Activated CD8-positive, alpha-beta T cell treated with anti-CD3 and anti-CD28 coated beads for 36 hours (primary cell): ENCODE measurements around the gene LTB. TPM values are rescaled to one million over a fixed set of nuclear protein-coding genes. Genes with fewer than 3 reads are reported as not detected.

Experiments used
- ATAC-seq: fragments of 200-7000 bp; cut with Tn5 transposase; one replicate; pipeline ENCODE4 v1.10.0; 2021; ENCODE audit warnings: mild to moderate bottlenecking, moderate library complexity
- CTCF ChIA-PET: fragments of 350-600 bp; sonication (Branson Sonifier 250); formaldehyde crosslinking; loops from one replicate; lab custom pipeline; 2021; ENCODE audit warnings: antibody characterized with exemption; lab: Charles Lee
- POLR2A ChIA-PET: fragments of 350-600 bp; sonication (Branson Sonifier 250); formaldehyde crosslinking; loops from one replicate; lab custom pipeline; 2021; ENCODE audit warnings: antibody characterized with exemption; lab: Charles Lee
- DNase-seq: peaks from one replicate; pipeline ENCODE4 v3.0.0-alpha.2; 2020
- H3K27ac Mint-ChIP-seq: one replicate; pipeline ENCODE4 v1.8.0; 2021; ENCODE audit warnings: mild to moderate bottlenecking, mixed read lengths
- H3K27me3 Mint-ChIP-seq: one replicate; pipeline ENCODE4 v1.8.0; 2021; ENCODE audit warnings: mixed read lengths
- H3K36me3 Mint-ChIP-seq: one replicate; pipeline ENCODE4 v1.8.0; 2021; ENCODE audit warnings: low read depth, mixed read lengths
- H3K4me1 Mint-ChIP-seq: one replicate; pipeline ENCODE4 v1.8.0; 2021; ENCODE audit warnings: low read depth, mixed read lengths
- H3K4me3 Mint-ChIP-seq: one replicate; pipeline ENCODE4 v1.8.0; 2021; ENCODE audit warnings: mild to moderate bottlenecking, moderate library complexity, mixed read lengths
- H3K9me3 Mint-ChIP-seq: one replicate; pipeline ENCODE4 v1.8.0; 2021; ENCODE audit warnings: mixed read lengths
- intact Hi-C: fragments of 100-400 bp; cut with micrococcal nuclease; formaldehyde crosslinking; loops from one replicate; pipeline ENCODE4 v1.10.0; 2022
- total RNA-seq, 2 experiments: library from RNA; stranded (reverse); gene quantifications; one replicate each; pipeline ENCODE4 v1.2.3, GENCODE V29; 2021
- TF ChIP-seq, protein P1 (sequence below): fragments of 200-600 bp; IDR thresholded peaks from one replicate; pipeline ENCODE4 v1.8.0; 2022; ENCODE audit warnings: antibody characterized with exemption, mild to moderate bottlenecking

LTB gene
- total RNA-seq, 2 experiments from 2014 or later: 368 to 375 TPM

GRCh38 chr6:31586599-31587281 lies 4.5 kb upstream of the LTB start:
- Mint-ChIP-seq H3K4me1 (peaks cover 65% of the 10 kb centered on the region), H3K36me3 (peaks cover 30% of the 10 kb centered on the region), H3K4me3 (peak overlapping the region; percentile 76), H3K9me3 (no peaks in the 10 kb centered on the region), H3K27me3 (no peaks in the 10 kb centered on the region), H3K27ac (peak overlapping the region; percentile 96)
- TF ChIP-seq, protein P1, sequence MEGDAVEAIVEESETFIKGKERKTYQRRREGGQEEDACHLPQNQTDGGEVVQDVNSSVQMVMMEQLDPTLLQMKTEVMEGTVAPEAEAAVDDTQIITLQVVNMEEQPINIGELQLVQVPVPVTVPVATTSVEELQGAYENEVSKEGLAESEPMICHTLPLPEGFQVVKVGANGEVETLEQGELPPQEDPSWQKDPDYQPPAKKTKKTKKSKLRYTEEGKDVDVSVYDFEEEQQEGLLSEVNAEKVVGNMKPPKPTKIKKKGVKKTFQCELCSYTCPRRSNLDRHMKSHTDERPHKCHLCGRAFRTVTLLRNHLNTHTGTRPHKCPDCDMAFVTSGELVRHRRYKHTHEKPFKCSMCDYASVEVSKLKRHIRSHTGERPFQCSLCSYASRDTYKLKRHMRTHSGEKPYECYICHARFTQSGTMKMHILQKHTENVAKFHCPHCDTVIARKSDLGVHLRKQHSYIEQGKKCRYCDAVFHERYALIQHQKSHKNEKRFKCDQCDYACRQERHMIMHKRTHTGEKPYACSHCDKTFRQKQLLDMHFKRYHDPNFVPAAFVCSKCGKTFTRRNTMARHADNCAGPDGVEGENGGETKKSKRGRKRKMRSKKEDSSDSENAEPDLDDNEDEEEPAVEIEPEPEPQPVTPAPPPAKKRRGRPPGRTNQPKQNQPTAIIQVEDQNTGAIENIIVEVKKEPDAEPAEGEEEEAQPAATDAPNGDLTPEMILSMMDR: no peak
- peak; percentile 57 for DNase-seq
- ChIA-PET CTCF (interaction anchor here (1.4 to 56.2 kb wide), 3 partner anchors 5 to 92 kb away, joined by 3 to 2542 read pairs (median 2542); partner anchors contain the start of genes ATP6V1G2, DDX39B, LST1 and LTA), POLR2A (interaction anchor here (0.9 to 35.7 kb wide), 9 partner anchors 3 to 277 kb away, joined by 3 to 1181 read pairs (median 4); partner anchors contain the start of genes ATP6V1G2, DDX39B, GPANK1 and LST1)
- intact Hi-C loops: no loop called here
- ATAC-seq: peak; percentile 36

- Mint-ChIP-seq H3K4me1 (peaks cover 63% of the 10 kb centered on the region), H3K36me3 (peaks cover 38% of the 10 kb centered on the region), H3K27ac (peak within 1 kb of the TSS; percentile 96), H3K4me3 (peak within 1 kb of the TSS; percentile 76), H3K27me3 (no peaks in the 10 kb centered on the region), H3K9me3 (no peaks in the 10 kb centered on the region)
- intact Hi-C loops: no loop called here
- no peak for DNase-seq
- POLR2A ChIA-PET: interaction anchor here (0.8 to 35.7 kb wide), 5 partner anchors 2 to 45 kb away, joined by 3 to 1181 read pairs (median 26); partner anchors contain the start of genes DDX39B, LST1, LTA and LTB
- CTCF ChIA-PET: interaction anchor here (1.2 to 56.2 kb wide), 3 partner anchors 6 to 31 kb away, joined by 3 to 2542 read pairs (median 2542); partner anchors contain the start of genes ATP6V1G2, DDX39B, LST1 and LTA
- TF ChIP-seq, protein P1: no peak
- ATAC-seq: peak; percentile 14
Observed at GRCh38 chr6:31586008-31586407, 3.8 kb upstream of the LTB start, which contains the start of gene LST1. Gene LST1, plus strand, starts transcription at chr6:31586277. Its CDS starts 1,023 bp downstream, at chr6:31587300.

DNA sequence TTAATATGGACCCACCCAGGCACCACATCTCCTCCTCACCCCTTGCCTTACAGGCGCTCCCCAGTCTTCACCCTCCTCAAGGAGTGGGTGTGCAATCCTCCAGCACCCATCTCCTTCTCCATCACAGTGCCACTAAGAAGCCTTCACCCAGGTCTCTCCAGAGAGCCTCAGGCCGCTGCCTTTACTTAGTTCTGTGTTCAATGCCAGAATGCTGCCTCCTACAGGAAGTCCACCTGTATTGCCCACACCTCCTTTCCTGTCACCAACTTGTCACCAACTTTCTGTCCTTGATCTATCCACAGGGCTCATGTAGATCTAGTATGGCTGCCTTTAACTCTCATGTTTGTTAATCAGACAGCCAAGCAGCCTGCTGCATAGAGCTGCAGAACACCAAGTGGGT lies 3.3 kb upstream of the LTB start:
- DNase-seq (peak; percentile 74), ATAC-seq (peak; percentile 42)
- Mint-ChIP-seq H3K27ac (peak overlapping the region; percentile 96), H3K4me1 (peaks cover 61% of the 10 kb centered on the region), H3K36me3 (peaks cover 40% of the 10 kb centered on the region), H3K4me3 (peak overlapping the region; percentile 76), H3K9me3 (no peaks in the 10 kb centered on the region), H3K27me3 (no peaks in the 10 kb centered on the region)
- intact Hi-C loops: no loop called here
- TF ChIP-seq, protein P1: peak; percentile 74
- CTCF ChIA-PET: interaction anchor here (1.2 to 56.2 kb wide), 3 partner anchors 7 to 31 kb away, joined by 3 to 2542 read pairs (median 2542); partner anchors contain the start of genes ATP6V1G2, DDX39B, LST1 and LTA
- POLR2A ChIA-PET: interaction anchor here (0.8 to 35.7 kb wide), 6 partner anchors 2 to 44 kb away, joined by 3 to 1181 read pairs (median 16); partner anchors contain the start of genes DDX39B, LST1, LTA and LTB

GRCh38 chr6:31581434-31582229 lies 592 bp downstream of the LTB start:
- no peaks in the 10 kb centered on the region for H3K9me3 Mint-ChIP-seq
- TF ChIP-seq, protein P1: no peak
- H3K27ac Mint-ChIP-seq: peak overlapping the region; percentile 98
- H3K36me3 Mint-ChIP-seq: peaks cover 54% of the 10 kb centered on the region
- ATAC-seq (no peak), DNase-seq (no peak)
- ChIA-PET CTCF (interaction anchor here (1.5 to 56.2 kb wide), 4 partner anchors 10 to 58 kb away, joined by 3 to 2542 read pairs (median 1274); partner anchors contain the start of genes ATP6V1G2, DDX39B, LST1 and LTA), POLR2A (interaction anchor here (1.1 to 35.7 kb wide), 11 partner anchors 2 to 195 kb away, joined by 3 to 1181 read pairs (median 8); partner anchors contain the start of genes ATP6V1G2, DDX39B, LST1 and LTA)
- intact Hi-C loops: loop anchor here (1.0 to 5.0 kb wide), 2 partner anchors 16 to 34 kb away; partner anchors contain the start of genes ATP6V1G2 and NFKBIL1
- H3K4me1 Mint-ChIP-seq: peaks cover 54% of the 10 kb centered on the region
- H3K27me3 Mint-ChIP-seq: no peaks in the 10 kb centered on the region
- peak overlapping the region; percentile 96 for H3K4me3 Mint-ChIP-seq
